Fibroblast of villous mesenchyme (primary cell): ENCODE data around the gene GNA15. TPM values are rescaled to one million over a fixed set of nuclear protein-coding genes. Genes with fewer than 3 reads are reported as not detected.

ENCODE experiments used
- DNase-seq: peaks from one replicate; pipeline ENCODE4 v3.0.0-alpha.2; 2010; ENCODE audit warnings: low read depth
- H3K4me3 ChIP-seq: 2 replicates; pipeline ENCODE4 v1.5.1; 2011; ENCODE audit warnings: low read depth, mild to moderate bottlenecking, low read length
- CTCF ChIP-seq: IDR thresholded peaks from 2 replicates; pipeline ENCODE4 v1.5.1; 2012; ENCODE audit warnings: low read depth, mild to moderate bottlenecking, low read length; ENCODE audit not compliant: insufficient read depth
- total RNA-seq: library from RNA; depleted of rRNA; stranded (reverse); fragments of >200 nt; gene quantifications from 2 replicates; pipeline ENCODE4 v1.2.3, GENCODE V29; 2012

Gene GNA15
- total RNA-seq, 1 donor = under 0.01 TPM

GRCh38 chr19:3213159-3213558 is 77.3 kb downstream of the GNA15 start:
- no peak overlapping the region for H3K4me3 ChIP-seq
- DNase-seq = no peak
- TF ChIP-seq CTCF = no peak

Other genes starting within 250 kb of the GNA15 start
- gene ZNF57, start 235.1 kb upstream of the GNA15 start, total RNA-seq = 3.9 and 6.0 TPM in 2 replicates
- 3.0 and 4.8 TPM in 2 replicates for gene ZNF77, start 191.1 kb upstream of the GNA15 start, total RNA-seq
- 0.97 and 1.7 TPM in 2 replicates for gene TLE6, start 158.5 kb upstream of the GNA15 start, total RNA-seq
- gene TLE2, start 106.8 kb upstream of the GNA15 start, total RNA-seq = 0.32 and 1.7 TPM in 2 replicates
- gene TLE5, start 73.5 kb upstream of the GNA15 start, total RNA-seq = 289 and 301 TPM in 2 replicates
- 80.7 and 87.3 TPM in 2 replicates for gene GNA11, start 41.7 kb upstream of the GNA15 start, total RNA-seq
- gene S1PR4, start 42.7 kb downstream of the GNA15 start, total RNA-seq = not detected in 2 replicates
- 52.7 and 55.1 TPM in 2 replicates for gene NCLN, start 49.9 kb downstream of the GNA15 start, total RNA-seq
- gene CELF5, start 88.6 kb downstream of the GNA15 start, total RNA-seq = under 0.01 TPM in 1 of 2 replicates, not detected in the other
- gene NFIC, start 230.6 kb downstream of the GNA15 start, total RNA-seq = 42.7 and 56.0 TPM in 2 replicates